Measurements from ENCODE around the gene PADI3.

DNA sequence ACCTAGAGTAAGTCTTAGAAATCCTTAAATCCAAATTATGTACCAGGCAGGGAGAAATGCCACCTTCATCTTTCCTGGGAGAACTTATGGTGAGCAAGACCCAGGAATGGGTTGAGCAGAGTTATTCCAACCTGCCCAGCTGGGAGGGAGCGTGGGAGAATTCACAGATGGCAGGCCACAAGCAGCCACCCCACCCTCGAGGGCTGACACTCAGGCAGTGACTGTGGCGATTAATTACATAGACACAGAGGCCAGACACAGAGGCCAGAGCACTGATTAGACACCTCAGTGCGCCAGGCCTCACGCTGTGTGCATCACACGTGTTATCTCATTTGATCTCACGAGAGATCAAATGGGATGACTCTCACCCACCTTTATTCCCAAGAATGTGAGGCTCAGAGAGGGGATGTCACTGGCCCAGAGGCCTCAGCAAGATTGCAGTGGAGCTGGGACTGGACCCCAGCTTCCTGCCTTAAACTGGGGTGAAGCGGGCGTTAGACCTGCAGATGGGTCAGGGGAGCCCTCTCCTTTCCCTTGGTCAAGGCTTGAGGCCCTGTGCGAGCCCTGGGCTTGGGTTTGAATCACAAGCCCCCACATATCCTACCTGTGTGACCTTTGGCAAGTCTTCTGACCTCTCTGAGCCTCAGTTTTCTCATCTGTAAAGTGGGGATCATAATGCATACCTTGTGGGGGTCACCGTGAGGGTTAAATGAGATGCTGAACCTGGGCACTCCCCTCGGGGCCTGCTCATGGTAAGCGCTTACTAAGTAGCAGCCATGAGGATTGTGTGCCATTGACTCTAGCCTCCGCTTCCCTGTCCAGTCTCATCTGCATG is 30.3 kb downstream of the PADI3 start:
- TF ChIP-seq POLR2AphosphoS5 (IDR thresholded peaks at IDR 0.05) (no peak), CTCF (IDR thresholded peaks at IDR 0.05) (no peak), POLR2A (IDR thresholded peaks at IDR 0.05) (no peak)
